ENCODE results near the gene SLC10A7. TPM values are rescaled to one million over a fixed set of nuclear protein-coding genes. Genes with fewer than 3 reads are reported as not detected.

SLC10A7 gene
- total and polyA plus RNA-seq, 2 of the 4 experiments (the other 2 are of a cell fraction): 5.2 to 8.4 TPM

DNA sequence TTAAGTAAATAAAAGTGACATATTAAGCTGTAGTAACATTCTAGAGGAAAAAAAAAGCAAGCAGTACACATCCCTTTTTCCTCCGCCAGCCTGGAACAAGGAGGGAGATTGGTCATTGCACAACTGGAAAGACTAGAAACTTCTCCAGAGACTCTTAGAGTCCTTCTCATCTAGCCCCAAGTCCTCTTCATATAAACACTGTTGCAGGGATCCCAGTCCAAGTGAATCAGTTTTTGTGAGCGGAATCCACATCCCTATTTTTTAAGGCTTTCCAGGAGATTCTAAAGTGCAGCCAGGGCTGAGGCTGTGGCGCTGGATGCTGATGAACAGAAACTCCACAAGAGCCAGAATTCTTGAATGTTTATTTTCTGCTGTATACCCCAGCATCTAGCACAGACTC, 283.6 kb downstream of the SLC10A7 start:
- Histone ChIP-seq H3K23ac (ENCODE audit: low read depth, low read length) (no peak overlapping the region), H3K18ac (ENCODE audit: low read depth, low read length) (no peak overlapping the region), H3K4me1 (ENCODE audit: control insufficient read depth, insufficient read depth, low read length) (peaks cover 7% of the 10 kb centered on the region), H2BK5ac (ENCODE audit: low read depth, low read length, poor library complexity, severe bottlenecking) (no peak overlapping the region), H3K27ac (ENCODE audit: insufficient read depth, low read length) (no peak overlapping the region), H3K36me3 (ENCODE audit: control insufficient read depth, insufficient read depth, low read length) (no peaks in the 10 kb centered on the region), H4K91ac (ENCODE audit: insufficient read depth, low read depth, low read length) (no peak overlapping the region), H2BK20ac (ENCODE audit: low read depth, low read length) (no peak overlapping the region), H2AFZ (replicated peaks; ENCODE audit: low read length, poor library complexity) (no peak overlapping the region), H3K4ac (ENCODE audit: low read depth, low read length) (no peak overlapping the region), H3K4me3 (ENCODE audit: insufficient read depth, low read depth, low read length) (no peak overlapping the region), H3K27me3 (ENCODE audit: control insufficient read depth, insufficient read depth, low read length) (no peaks in the 10 kb centered on the region), H2AK5ac (ENCODE audit: low read depth, low read length) (no peak overlapping the region), H2BK120ac (ENCODE audit: low read depth, low read length) (no peak overlapping the region), H4K8ac (ENCODE audit: low read depth in 2 of 2, low read length in 2 of 2) (no peak overlapping the region), H3K9me1 (ENCODE audit: insufficient read depth, low read length) (peaks cover 6% of the 10 kb centered on the region), H3K56ac (ENCODE audit: extremely low read depth, insufficient read depth, low read length) (no peak overlapping the region), H2AK9ac (replicated peaks; ENCODE audit: low read depth, low read length, poor library complexity) (no peak overlapping the region), H4K20me1 (ENCODE audit: insufficient read depth, low read length) (no peaks in the 10 kb centered on the region), H3K9ac (ENCODE audit: low read depth, low read length) (no peak overlapping the region), H2BK15ac (ENCODE audit: low read depth, low read length) (no peak overlapping the region), H3K4me2 (ENCODE audit: low read depth, low read length) (no peak overlapping the region), H3K9me3 (ENCODE audit: control insufficient read depth, insufficient read depth, low read length) (no peaks in the 10 kb centered on the region), H3K14ac (replicated peaks; ENCODE audit: low read depth, low read length) (no peak overlapping the region), H4K5ac (ENCODE audit: low read depth, low read length) (no peak overlapping the region), H3K79me1 (ENCODE audit: low read depth in 1 of 2, low read length in 2 of 2) (no peaks in the 10 kb centered on the region)
- in situ Hi-C loops (cut with MboI; ENCODE audit: low sequenced_read_pairs): no loop called here
- POLR2A ChIA-PET (ENCODE audit: unreplicated experiment): no interaction called here
- no peak for DNase-seq
- dilution Hi-C loops (cut with HindIII; ENCODE audit: low sequenced_read_pairs, unreplicated experiment): no loop called here
- no CpG with 5 or more reads among the region's 3 CpGs for WGBS, 2 experiments (ENCODE audit: extremely low coverage in 2 of 2, insufficient read length in 1 of 2)
- BruUV-seq (replicated peaks): no TSS peak
- CTCF ChIA-PET: interaction anchor here (0.6 kb wide), 1 partner anchor 689 kb away, joined by 9 read pairs; no protein-coding TSS in a partner anchor
- intact Hi-C loops (cut with micrococcal nuclease): no loop called here
- no peak for ATAC-seq (ENCODE audit: low read depth)
- TF ChIP-seq NFE2L2 (IDR thresholded peaks at IDR 0.05; ENCODE audit: low read depth, low read length) (no peak), MAZ (IDR thresholded peaks at IDR 0.05; ENCODE audit: borderline replicate concordance, low read depth, low read length) (no peak), RAD21 (IDR thresholded peaks at IDR 0.05; ENCODE audit: low read length) (no peak), SMC3 (IDR thresholded peaks at IDR 0.05; ENCODE audit: low read depth, low read length) (no peak), CEBPB (IDR thresholded peaks at IDR 0.05; ENCODE audit: low read depth, low read length) (no peak), MXI1 (IDR thresholded peaks at IDR 0.05; ENCODE audit: borderline replicate concordance, low read depth, low read length) (no peak), FOS (IDR thresholded peaks at IDR 0.05; ENCODE audit: low read depth, low read length) (no peak), USF2 (IDR thresholded peaks at IDR 0.05; ENCODE audit: low read depth, low read length) (no peak), POLR2A (IDR thresholded peaks at IDR 0.05; ENCODE audit: low read depth, low read length) (no peak), CTCF (conservative IDR thresholded peaks at IDR 0.05; ENCODE audit: low read depth, low read length) (no peak), BHLHE40 (IDR thresholded peaks at IDR 0.05; ENCODE audit: low read depth, low read length) (no peak), MAFK (IDR thresholded peaks at IDR 0.05; ENCODE audit: low read depth, low read length) (no peak), RFX5 (IDR thresholded peaks at IDR 0.05; ENCODE audit: low read depth, low read length) (no peak), RCOR1 (IDR thresholded peaks at IDR 0.05; ENCODE audit: insufficient replicate concordance, low read length) (no peak), CHD1 (IDR thresholded peaks at IDR 0.05; ENCODE audit: low read depth, low read length) (no peak)
- TF ChIP-seq, protein P1, sequence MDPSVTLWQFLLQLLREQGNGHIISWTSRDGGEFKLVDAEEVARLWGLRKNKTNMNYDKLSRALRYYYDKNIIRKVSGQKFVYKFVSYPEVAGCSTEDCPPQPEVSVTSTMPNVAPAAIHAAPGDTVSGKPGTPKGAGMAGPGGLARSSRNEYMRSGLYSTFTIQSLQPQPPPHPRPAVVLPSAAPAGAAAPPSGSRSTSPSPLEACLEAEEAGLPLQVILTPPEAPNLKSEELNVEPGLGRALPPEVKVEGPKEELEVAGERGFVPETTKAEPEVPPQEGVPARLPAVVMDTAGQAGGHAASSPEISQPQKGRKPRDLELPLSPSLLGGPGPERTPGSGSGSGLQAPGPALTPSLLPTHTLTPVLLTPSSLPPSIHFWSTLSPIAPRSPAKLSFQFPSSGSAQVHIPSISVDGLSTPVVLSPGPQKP (IDR thresholded peaks at IDR 0.05; ENCODE audit: borderline replicate concordance, low read depth, low read length): no peak
